Measurements from ENCODE around the gene TRNT1.

TRNT1 gene

DNA sequence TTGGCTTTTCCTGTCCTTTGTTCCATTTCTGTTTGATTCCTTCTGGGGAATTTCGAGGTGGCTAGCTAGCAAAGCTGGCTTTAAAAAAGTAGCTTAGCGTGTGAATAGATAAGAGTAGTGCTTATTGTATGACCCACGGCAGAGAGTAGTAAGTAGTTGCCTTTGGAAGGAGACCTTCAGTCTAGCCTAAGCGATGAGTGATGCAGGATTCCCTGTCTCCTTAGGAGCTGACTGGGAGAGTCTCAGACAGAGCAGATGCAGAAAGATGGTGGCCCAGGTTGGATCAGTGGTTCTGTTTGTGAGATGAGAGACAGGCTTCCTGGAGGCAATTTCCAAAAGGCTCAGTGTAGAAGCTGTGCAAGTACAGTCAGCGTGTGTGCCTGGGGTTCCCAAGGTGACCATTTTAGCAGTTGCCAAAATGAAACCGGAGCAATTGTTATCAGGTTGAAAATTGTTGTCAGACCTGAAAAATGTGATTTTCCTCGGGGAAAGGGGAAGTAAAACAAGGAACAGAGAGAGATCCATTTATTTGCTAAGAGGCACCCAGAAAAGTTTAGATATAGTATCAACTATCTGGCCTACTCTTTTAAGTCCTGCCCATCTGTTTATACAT lies 15.9 kb upstream of the TRNT1 start:
- no peak for DNase-seq (ENCODE audit: low read depth in 2 of 2)

GRCh38 chr3:3113042-3113709 lies 13.6 kb upstream of the TRNT1 start:
- DNase-seq (ENCODE audit: low read depth in 2 of 2) = no peak

DNA sequence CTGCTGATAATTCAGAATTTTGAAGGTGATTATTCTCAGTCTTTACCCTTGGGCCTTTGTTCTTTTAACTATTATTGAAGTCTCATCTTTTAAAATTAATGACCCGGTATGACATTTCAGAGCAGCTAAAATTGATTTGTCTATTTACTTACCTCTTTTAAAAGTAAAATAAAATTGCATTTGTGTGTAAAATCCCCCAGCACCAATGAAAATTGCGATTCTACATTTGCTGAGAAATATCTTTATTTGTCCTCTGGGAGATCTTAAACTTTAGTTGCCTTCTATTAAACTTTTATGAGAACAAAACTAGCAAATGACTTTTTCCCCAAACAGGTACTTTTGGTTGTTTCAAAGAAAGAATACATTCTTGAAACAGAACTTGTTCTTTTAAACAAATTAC lies 9.1 kb upstream of the TRNT1 start:
- no peak for DNase-seq (ENCODE audit: low read depth in 2 of 2)

DNA sequence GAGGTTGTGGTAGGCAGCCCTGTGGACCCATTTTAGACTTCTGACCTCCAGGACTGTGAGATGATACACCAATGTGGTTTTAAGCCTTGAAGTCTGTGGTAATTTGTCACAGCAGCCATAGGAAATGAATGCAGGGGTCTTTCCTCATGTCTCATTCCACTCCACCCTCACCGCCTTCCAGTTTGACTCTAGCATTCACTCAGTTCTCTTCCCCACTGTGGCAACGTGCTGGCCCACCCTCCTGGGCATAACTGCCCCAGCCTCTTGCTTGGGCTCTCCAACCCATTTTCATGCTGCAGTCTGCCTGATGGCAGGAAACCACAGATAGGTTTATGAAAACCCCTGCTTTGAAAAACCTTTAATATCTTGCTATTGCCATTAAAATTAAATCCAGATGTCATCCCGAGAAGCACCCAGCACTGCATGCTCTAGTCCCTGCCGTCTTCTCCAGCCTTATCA lies 7.3 kb upstream of the TRNT1 start:
- no peak for DNase-seq (ENCODE audit: low read depth in 2 of 2)

GRCh38 chr3:3125977-3126376 lies 763 bp upstream of the TRNT1 start:
- DNase-seq (ENCODE audit: low read depth in 2 of 2) = no peak

DNA sequence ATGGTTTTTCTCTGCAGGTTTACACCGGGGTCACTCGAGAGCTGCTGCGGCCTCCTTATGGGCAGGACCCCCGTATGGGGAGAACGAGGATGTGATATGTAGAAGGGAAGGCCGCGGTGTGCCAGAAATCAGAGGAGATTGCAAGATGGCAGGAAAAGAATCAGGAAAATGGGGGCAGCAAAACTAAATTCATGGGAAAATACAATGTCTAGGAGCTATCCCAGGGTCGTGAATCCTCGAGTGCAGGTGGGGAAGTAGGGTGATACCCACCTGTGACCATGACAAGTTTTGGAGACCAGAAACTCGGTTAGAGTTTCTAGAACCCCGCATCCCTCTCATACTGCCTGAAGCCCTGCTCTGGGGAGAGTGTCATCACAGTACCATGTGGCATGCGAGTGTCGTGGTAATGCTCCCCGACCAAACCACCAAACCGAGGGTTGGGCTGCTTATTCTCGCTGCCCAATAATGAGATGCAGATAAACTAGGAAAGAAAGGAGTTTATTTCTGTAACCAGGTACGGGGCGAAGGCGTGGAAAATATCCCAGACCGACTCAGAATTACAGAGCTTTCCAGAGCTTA lies 781 bp downstream of the TRNT1 start:
- DNase-seq (ENCODE audit: low read depth in 2 of 2) = no peak

DNA sequence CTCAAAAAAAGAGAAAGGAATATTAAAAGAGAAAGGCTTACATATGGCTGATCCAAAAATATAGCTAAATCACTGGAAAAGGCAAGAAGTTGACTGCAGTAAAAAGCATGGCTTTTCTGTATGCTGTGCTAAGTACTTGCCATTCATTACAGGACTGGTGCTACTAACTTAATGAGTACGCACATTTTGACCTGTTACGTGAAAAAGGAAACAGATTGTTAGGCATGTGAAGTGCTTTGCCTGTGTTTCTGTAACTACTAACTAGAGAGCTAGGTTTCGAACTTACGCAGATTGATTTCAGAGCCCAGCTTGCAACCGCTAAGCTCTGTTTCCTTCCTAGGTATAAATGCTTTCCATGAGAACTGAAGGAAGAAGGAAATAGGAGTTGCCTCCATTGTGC lies 2.8 kb downstream of the TRNT1 start:
- DNase-seq (ENCODE audit: low read depth in 2 of 2) = no peak

DNA sequence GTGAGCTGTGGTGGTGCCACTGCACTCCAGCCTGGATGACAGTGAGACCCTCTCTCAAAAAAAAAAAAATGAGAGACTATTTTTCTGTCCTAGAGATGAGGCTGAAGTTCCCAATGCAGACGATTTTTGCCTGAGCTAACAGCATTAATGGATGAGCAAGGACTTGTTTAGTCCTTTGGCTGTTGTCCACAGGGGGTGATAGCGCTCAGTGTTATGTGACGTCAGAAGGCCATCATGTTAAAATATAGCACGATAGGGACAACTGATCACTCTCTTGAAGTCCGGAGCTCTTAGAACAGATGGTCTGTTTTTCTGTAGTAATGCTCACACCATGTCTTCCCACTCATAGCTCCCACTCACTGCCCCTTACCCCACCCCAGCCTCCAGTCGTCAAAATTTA lies 6.8 kb downstream of the TRNT1 start:
- DNase-seq (ENCODE audit: low read depth in 2 of 2) = no peak

- DNase-seq (ENCODE audit: low read depth in 2 of 2) = no peak
Measured at GRCh38 chr3:3134750-3135448, 8.2 kb downstream of the TRNT1 start.

DNA sequence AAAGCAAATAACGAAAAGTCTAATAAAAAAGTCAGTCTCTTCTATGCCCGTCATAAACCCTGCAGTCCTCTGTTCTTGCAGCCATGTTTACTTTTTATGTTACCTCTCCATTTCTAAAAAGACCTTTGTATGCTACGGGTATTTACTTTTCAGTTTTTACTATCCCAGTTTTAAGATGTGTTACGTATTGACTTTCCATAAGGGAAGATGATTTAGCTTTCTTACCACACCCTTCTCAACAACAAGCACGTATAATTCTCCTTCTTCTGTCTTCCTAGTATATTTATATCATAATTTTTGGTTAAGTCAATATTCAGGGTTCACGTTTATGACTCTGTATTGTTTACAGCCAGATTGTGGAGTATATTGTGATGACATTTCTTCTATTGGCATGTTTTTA lies 10.8 kb downstream of the TRNT1 start:
- no peak for DNase-seq (ENCODE audit: low read depth in 2 of 2)

- DNase-seq (ENCODE audit: low read depth in 2 of 2) = no peak
Measured at GRCh38 chr3:3141939-3142338, 15.2 kb downstream of the TRNT1 start.

DNA sequence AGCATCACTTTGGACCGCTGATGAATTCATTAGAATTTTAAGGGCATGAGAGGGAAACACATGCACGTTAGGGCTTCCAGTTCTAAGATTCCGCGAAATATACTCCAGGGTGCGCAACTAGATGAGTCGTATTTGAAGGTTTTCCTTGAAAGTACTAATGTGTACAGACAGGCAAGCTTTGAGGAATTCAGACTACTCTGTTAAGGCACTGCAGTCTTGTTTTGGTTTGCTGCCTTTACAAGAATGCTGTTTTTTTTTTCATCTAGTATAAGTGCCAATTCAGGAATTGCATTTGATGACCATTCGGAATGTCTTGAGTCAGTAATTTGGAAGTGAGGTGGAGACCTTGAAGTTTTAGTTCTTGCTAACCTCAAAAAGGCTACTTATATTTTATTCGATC lies 19.1 kb downstream of the TRNT1 start:
- no peak for DNase-seq (ENCODE audit: low read depth in 2 of 2)

- no peak for DNase-seq (ENCODE audit: low read depth in 2 of 2)
Measured at GRCh38 chr3:3149560-3149959, 22.8 kb downstream of the TRNT1 start.

GRCh38 chr3:3151513-3151912 lies 24.8 kb downstream of the TRNT1 start:
- no peak for DNase-seq (ENCODE audit: low read depth in 2 of 2)

DNA sequence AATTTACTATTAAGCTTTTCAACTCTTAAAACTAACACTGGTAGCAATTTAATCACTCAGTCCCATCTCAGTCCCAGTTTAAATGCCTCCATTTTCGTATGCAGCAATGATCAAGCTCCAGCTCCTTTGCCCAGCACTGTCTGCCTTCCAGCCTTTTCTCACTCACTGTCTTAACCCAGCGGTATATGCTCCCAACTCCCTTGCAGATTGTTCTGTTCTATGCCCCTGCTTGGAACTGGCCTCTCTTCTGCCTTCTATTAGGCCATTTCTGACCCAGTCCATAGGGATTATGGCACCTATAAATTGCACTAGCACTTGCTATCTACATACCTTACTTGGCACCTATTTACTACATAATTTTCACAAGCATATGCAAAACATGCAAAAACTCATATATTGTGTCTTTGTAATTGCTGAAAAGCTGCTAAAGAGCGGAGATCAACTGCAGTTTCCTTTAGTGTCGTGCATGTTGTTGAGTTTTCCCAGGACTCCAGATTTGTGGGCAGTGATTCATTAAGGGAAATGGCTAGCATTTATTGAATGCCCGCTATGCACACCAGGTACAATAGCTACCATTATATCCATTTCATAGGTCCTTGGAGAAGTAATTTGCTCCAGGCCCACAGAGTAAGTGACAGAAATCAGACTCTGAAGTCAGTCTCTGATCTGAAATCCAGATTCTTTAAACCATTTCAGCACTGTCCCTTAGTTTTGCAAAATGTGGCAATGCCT lies 28.3 kb downstream of the TRNT1 start:
- no peak for DNase-seq (ENCODE audit: low read depth in 2 of 2)

GRCh38 chr3:3157484-3157883 lies 30.7 kb downstream of the TRNT1 start:
- DNase-seq (ENCODE audit: low read depth in 2 of 2) = no peak

DNA sequence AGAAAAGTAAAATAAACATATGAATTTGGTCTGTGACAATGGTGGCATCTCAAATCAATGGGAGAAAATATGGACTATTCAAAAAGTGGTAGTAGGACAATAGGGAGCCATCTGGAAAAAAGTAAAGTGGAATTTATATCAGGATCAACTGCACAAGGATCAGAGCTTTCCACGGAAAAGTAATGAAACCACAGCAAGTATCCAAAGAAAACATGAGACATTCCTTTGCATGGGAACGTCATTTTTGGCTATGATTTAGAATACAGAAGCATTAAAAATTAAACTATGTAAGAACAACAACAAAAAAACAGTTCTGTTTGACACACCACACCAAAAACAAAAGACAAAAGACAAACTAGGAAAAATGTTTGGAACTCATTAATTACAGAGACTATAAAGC lies 34.1 kb downstream of the TRNT1 start:
- DNase-seq (ENCODE audit: low read depth in 2 of 2) = no peak

GRCh38 chr3:3165241-3165640 lies 38.5 kb downstream of the TRNT1 start:
- no peak for DNase-seq (ENCODE audit: low read depth in 2 of 2)

DNA sequence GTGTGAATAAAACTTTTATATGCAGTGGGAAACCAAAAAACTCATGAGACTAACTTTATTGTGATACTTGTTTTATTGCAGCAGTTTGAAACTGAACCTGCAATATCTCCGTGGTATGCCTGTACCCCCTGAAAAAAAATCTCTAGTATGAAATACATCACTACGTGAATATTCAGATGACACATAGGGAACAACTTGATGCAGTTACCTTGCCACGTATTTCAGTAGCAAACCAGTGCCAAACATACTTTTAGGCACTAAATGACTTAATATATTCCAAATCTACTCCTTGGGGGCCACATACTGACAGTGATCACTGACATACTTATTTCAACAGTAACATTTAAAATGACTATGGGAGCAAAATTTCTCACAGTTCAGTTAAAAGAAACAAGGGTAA lies 38.9 kb downstream of the TRNT1 start:
- no peak for DNase-seq (ENCODE audit: low read depth in 2 of 2)

GRCh38 chr3:3170998-3171397 lies 44.3 kb downstream of the TRNT1 start:
- no peak for DNase-seq (ENCODE audit: low read depth in 2 of 2)

DNA sequence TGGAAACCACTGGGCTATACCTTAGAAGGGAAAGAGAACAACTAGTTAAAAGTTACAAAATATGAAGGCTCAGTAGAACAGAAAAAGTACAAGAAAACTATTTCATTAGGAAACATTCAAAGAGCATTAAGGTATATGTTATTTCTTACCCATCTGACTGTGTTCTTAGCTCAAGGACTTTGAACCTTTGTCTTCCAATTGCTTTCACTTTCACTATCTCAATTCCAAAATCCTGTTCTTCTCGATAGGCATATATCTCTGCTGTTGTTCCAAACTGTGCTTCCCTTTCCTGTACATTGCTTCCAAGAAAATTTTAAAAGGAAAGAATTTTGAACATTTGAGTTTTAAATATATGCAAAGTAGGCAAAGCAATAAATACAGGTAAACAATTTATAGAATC lies 45.9 kb downstream of the TRNT1 start:
- DNase-seq (ENCODE audit: low read depth in 2 of 2) = no peak

GRCh38 chr3:3177861-3178497 lies 51.2 kb downstream of the TRNT1 start:
- DNase-seq (ENCODE audit: low read depth in 2 of 2) = no peak

All from fibroblast of skin of left biceps (primary cell).